ENCODE results near the gene SPRR2G.

DNA sequence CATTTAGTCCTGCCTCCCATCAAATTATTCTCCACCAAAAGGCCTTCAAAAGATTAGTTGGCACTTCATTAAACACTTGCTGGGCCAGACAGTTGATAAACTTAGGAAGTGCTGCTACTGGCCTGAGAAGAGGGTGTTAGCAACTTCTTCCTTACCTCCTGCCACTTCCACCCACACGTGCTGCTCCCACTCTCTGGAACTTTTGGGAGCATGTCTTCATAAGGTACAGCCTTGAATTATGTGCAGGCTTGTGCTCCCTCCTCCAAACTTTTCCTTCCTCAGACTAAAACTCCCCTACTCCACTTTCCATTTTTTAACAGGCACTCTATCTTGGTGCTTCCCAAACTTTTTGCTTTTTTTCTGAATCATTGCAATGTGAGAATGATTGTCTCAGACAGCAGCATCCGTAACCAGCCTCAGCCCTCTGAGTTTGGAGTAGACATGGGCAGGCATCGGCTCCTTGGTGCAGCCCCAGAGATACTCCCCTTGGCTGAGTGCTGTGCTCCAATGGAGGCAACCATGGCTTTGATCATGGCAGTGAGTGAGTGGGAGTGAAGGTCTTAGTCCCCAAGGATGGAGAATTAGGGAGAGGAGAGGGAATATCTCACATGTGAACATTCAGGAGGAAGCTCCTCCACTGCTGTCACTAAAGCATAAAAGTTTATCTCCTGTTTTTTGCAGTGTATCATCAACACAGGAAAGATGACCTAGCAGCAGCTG, 43.8 kb upstream of the SPRR2G start:
- TF ChIP-seq, protein P1, sequence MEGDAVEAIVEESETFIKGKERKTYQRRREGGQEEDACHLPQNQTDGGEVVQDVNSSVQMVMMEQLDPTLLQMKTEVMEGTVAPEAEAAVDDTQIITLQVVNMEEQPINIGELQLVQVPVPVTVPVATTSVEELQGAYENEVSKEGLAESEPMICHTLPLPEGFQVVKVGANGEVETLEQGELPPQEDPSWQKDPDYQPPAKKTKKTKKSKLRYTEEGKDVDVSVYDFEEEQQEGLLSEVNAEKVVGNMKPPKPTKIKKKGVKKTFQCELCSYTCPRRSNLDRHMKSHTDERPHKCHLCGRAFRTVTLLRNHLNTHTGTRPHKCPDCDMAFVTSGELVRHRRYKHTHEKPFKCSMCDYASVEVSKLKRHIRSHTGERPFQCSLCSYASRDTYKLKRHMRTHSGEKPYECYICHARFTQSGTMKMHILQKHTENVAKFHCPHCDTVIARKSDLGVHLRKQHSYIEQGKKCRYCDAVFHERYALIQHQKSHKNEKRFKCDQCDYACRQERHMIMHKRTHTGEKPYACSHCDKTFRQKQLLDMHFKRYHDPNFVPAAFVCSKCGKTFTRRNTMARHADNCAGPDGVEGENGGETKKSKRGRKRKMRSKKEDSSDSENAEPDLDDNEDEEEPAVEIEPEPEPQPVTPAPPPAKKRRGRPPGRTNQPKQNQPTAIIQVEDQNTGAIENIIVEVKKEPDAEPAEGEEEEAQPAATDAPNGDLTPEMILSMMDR (conservative IDR thresholded peaks at IDR 0.05; ENCODE audit: low read depth, low read length), result no peak
- TF ChIP-seq EZH2phosphoT487 (IDR thresholded peaks at IDR 0.05; ENCODE audit: borderline replicate concordance, low read length), result no peak

All from PC-3 (cell line).